Testis (tissue), 2 donors: Measurements from ENCODE around the gene TMEM92.

Source experiments
- POLR2A ChIP-seq: fragments of 450-650 bp; IDR thresholded peaks from one replicate; pipeline ENCODE4 v1.6.1; 2017; ENCODE audit warnings: antibody characterized with exemption, mild to moderate bottlenecking, moderate library complexity
- TF ChIP-seq, protein P1 (sequence below), 3 experiments: fragments of 450-650 bp in 2 of 3; fragments of 200-600 bp in 1 of 3; sonication (generic) in 1 of 3; IDR thresholded peaks; one replicate each; pipeline ENCODE4 v1.5.1; 2016 to 2019; ENCODE audit warnings: antibody characterized with exemption in 3 of 3, mild to moderate bottlenecking in 2 of 3, moderate library complexity in 1 of 3

DNA sequence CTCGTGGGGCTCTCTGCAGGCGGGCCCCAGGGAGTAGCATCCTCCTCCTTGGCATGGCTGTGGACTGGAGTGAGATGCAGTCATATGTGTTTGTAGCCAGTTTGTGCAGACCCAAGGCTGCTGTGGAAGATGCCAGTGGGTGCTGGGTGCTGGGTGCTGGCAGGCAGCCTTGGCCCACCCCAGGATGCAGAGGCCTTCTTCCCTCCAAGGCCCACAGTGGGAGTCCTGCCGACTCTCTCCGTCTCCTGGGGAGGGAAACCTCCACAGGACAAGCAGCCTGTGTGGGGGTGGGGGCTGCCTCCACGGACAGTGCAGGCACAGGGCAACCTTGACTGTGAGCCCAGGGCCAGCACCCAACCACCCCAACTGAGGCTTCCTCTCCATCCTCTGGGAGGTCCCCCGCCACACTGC, 13.8 kb upstream of the TMEM92 start:
- TF ChIP-seq, protein P1, sequence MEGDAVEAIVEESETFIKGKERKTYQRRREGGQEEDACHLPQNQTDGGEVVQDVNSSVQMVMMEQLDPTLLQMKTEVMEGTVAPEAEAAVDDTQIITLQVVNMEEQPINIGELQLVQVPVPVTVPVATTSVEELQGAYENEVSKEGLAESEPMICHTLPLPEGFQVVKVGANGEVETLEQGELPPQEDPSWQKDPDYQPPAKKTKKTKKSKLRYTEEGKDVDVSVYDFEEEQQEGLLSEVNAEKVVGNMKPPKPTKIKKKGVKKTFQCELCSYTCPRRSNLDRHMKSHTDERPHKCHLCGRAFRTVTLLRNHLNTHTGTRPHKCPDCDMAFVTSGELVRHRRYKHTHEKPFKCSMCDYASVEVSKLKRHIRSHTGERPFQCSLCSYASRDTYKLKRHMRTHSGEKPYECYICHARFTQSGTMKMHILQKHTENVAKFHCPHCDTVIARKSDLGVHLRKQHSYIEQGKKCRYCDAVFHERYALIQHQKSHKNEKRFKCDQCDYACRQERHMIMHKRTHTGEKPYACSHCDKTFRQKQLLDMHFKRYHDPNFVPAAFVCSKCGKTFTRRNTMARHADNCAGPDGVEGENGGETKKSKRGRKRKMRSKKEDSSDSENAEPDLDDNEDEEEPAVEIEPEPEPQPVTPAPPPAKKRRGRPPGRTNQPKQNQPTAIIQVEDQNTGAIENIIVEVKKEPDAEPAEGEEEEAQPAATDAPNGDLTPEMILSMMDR (IDR thresholded peaks at IDR 0.05), result no peak
- TF ChIP-seq POLR2A, result no peak
